ENCODE measurements around the gene SPAG17.
A peak's percentile ranks its signal among the peaks of the same experiment; 100 is the strongest.

Gene SPAG17

GRCh38 chr1:117981455-117982192 is 203.4 kb downstream of the SPAG17 start:
- no peak for TF ChIP-seq CTCF (IDR thresholded peaks at IDR 0.05; ENCODE audit: low read depth, low read length)
- DNase-seq (ENCODE audit: low read depth, low spot score) = no peak
- in situ Hi-C loops (cut with HindIII; ENCODE audit: low sequenced_read_pairs) = no loop called here
- no peak overlapping the region for H3K4me3 ChIP-seq (ENCODE audit: low read depth, low read length)

- in situ Hi-C loops (cut with HindIII; ENCODE audit: low sequenced_read_pairs) = no loop called here
Measured at GRCh38 chr1:117976381-117976780, 208.6 kb downstream of the SPAG17 start.

GRCh38 chr1:117971777-117972176 is 213.3 kb downstream of the SPAG17 start:
- TF ChIP-seq CTCF (IDR thresholded peaks at IDR 0.05; ENCODE audit: low read depth, low read length) = no peak

More at GRCh38 chr1:117976381-117976780, 208.6 kb downstream of the SPAG17 start:
- no peak for TF ChIP-seq CTCF (IDR thresholded peaks at IDR 0.05; ENCODE audit: low read depth, low read length)
- no peak for DNase-seq (ENCODE audit: low read depth, low spot score)
- H3K4me3 ChIP-seq (ENCODE audit: low read depth, low read length) = no peak overlapping the region

GRCh38 chr1:117970252-117970651 is 214.8 kb downstream of the SPAG17 start:
- TF ChIP-seq CTCF (IDR thresholded peaks at IDR 0.05; ENCODE audit: low read depth, low read length) = no peak
- no peak for DNase-seq (ENCODE audit: low read depth, low spot score)
- in situ Hi-C loops (cut with HindIII; ENCODE audit: low sequenced_read_pairs) = no loop called here
- no peak overlapping the region for H3K4me3 ChIP-seq (ENCODE audit: low read depth, low read length)

More at GRCh38 chr1:117971777-117972176, 213.3 kb downstream of the SPAG17 start:
- DNase-seq (ENCODE audit: low read depth, low spot score) = no peak
- in situ Hi-C loops (cut with HindIII; ENCODE audit: low sequenced_read_pairs) = no loop called here
- H3K4me3 ChIP-seq (ENCODE audit: low read depth, low read length) = no peak overlapping the region

GRCh38 chr1:117967881-117968280 is 217.1 kb downstream of the SPAG17 start:
- in situ Hi-C loops (cut with HindIII; ENCODE audit: low sequenced_read_pairs) = no loop called here
- DNase-seq (ENCODE audit: low read depth, low spot score) = no peak
- no peak overlapping the region for H3K4me3 ChIP-seq (ENCODE audit: low read depth, low read length)
- no peak for TF ChIP-seq CTCF (IDR thresholded peaks at IDR 0.05; ENCODE audit: low read depth, low read length)

- in situ Hi-C loops (cut with HindIII; ENCODE audit: low sequenced_read_pairs) = no loop called here
- no peak overlapping the region for H3K4me3 ChIP-seq (ENCODE audit: low read depth, low read length)
- DNase-seq (ENCODE audit: low read depth, low spot score) = peak; percentile 88
- peak; percentile 37 for TF ChIP-seq CTCF (IDR thresholded peaks at IDR 0.05; ENCODE audit: low read depth, low read length)
Measured at GRCh38 chr1:117967477-117967876, 217.6 kb downstream of the SPAG17 start.
